ENCODE results near the gene NEU2. TPM values are rescaled to one million over a fixed set of nuclear protein-coding genes. Genes with fewer than 3 reads are reported as not detected.

The NEU2 gene
- total RNA-seq, 1 experiment from 2014 or later = not detected

GRCh38 chr2:233049194-233049761 lies 16.8 kb downstream of the NEU2 start:
- H4K20me1 ChIP-seq (ENCODE audit: control insufficient read depth, insufficient read depth, insufficient read length) = no peaks in the 10 kb centered on the region
- no peak overlapping the region for H3K56ac ChIP-seq (ENCODE audit: insufficient read length, low read depth, low read length)
- no peak overlapping the region for H4K91ac ChIP-seq (ENCODE audit: insufficient read length, low read depth, low read length)
- no peaks in the 10 kb centered on the region; the same call in 1 of the 2 replicates for H3K27me3 ChIP-seq (ENCODE audit: insufficient read depth, low read length)
- H2BK120ac ChIP-seq (ENCODE audit: low read depth, low read length, poor library complexity, severe bottlenecking) = no peak overlapping the region
- no peak overlapping the region for H3K23ac ChIP-seq (ENCODE audit: insufficient read length, low read depth, low read length)
- no peak overlapping the region for H3K4ac ChIP-seq (ENCODE audit: low read depth, low read length)
- H3K79me2 ChIP-seq (ENCODE audit: insufficient read depth, low read length) = 0 out of 2 replicates have a peak, but pooled peaks cover 1% of the 10 kb centered on the region
- no peak overlapping the region for H3K4me2 ChIP-seq (ENCODE audit: insufficient read depth, insufficient read length, low read length)
- no peak overlapping the region for H2AK5ac ChIP-seq (ENCODE audit: insufficient read length, low read length)
- no peak overlapping the region for H3K9ac ChIP-seq (ENCODE audit: extremely low read depth, insufficient read length, low read length)
- Mint-ChIP-seq H3K36me3 (ENCODE audit: insufficient read depth in 1 of 3, low read depth in 3 of 3) (no peaks in the 10 kb centered on the region; a peak in 1 of 7 replicates), H3K4me3 (peak overlapping the region in 1 of 2 experiments; percentile 53; a peak in 2 of 5 replicates), H3K4me1 (peaks cover 59 to 60% of the 10 kb centered on the region in 2 experiments), H3K9me3 (no peaks in the 10 kb centered on the region), H3K27ac (no peak overlapping the region), H3K27me3 (ENCODE audit: low read depth) (peaks cover 35% of the 10 kb centered on the region)
- H3K14ac ChIP-seq (ENCODE audit: insufficient read depth, low read length) = no peak overlapping the region
- no peak overlapping the region for H2BK12ac ChIP-seq (ENCODE audit: insufficient read length, low read depth, low read length)
- no peak overlapping the region for H2BK20ac ChIP-seq (ENCODE audit: low read depth, low read length, poor library complexity, severe bottlenecking)
- H3K9me3 ChIP-seq (ENCODE audit: control insufficient read depth, low read depth, low read length) = no peaks in the 10 kb centered on the region
- WGBS (ENCODE audit: extremely low coverage, insufficient read length, low lambda C conversion rate) = no CpG with 5 or more reads among the region's 4 CpGs
- H4K8ac ChIP-seq (replicated peaks; ENCODE audit: insufficient read length, low read depth, low read length) = no peak overlapping the region
- no peak overlapping the region for H4K5ac ChIP-seq (ENCODE audit: insufficient read length, low read depth, low read length)
- H3K18ac ChIP-seq (ENCODE audit: insufficient read length, low read depth, low read length) = no peak overlapping the region
- H3K27ac ChIP-seq (ENCODE audit: insufficient read length, low read depth, low read length) = no peak overlapping the region
- DNase-seq = no peak
- no peak overlapping the region for H2BK15ac ChIP-seq (ENCODE audit: low read depth, low read length)
- H2AFZ ChIP-seq (ENCODE audit: low read length) = no peak overlapping the region
- peak; percentile 15; the same call in 1 of the 3 replicates for TF ChIP-seq CTCF (conservative IDR thresholded peaks at IDR 0.05)
- no peaks in the 10 kb centered on the region for H3K79me1 ChIP-seq (ENCODE audit: insufficient read depth, low read depth, low read length, poor library complexity, severe bottlenecking)
- H3T11ph ChIP-seq (ENCODE audit: low read length) = no peak overlapping the region
- H3K23me2 ChIP-seq (ENCODE audit: insufficient read length, low read depth, low read length, poor library complexity, severe bottlenecking) = peaks cover 4% of the 10 kb centered on the region
- no peak overlapping the region for H2BK5ac ChIP-seq (ENCODE audit: insufficient read length, low read length)
- H3K4me1 ChIP-seq (ENCODE audit: insufficient read depth, low read length) = peaks cover 11% of the 10 kb centered on the region; the same call in 1 of the 2 replicates

Data from H9 (cell line).